ENCODE results near the gene GPX3.

The GPX3 gene

GRCh38 chr5:151020304-151021110, at the start of gene GPX3:
GPX3 (plus strand) TSS chr5:151020591; CDS start chr5:151020655, 64 bp downstream.
- DNase-seq (ENCODE audit: low read depth in 3 of 3) = no peak

- DNase-seq (ENCODE audit: low read depth in 3 of 3) = no peak
Observed at GRCh38 chr5:150978590-150978989, 41.8 kb upstream of the GPX3 start.

GRCh38 chr5:150987746-150988145, 32.6 kb upstream of the GPX3 start:
- DNase-seq (ENCODE audit: low read depth in 3 of 3) = no peak

- peak in 2 of 3 donors; percentile 4 to 7 for DNase-seq (ENCODE audit: low read depth in 3 of 3)
Observed at GRCh38 chr5:150989695-150990094, 30.7 kb upstream of the GPX3 start.

GRCh38 chr5:150992705-150993104, 27.7 kb upstream of the GPX3 start:
- no peak for DNase-seq (ENCODE audit: low read depth in 3 of 3)

GRCh38 chr5:150993422-150993821, 27.0 kb upstream of the GPX3 start:
- no peak for DNase-seq (ENCODE audit: low read depth in 3 of 3)

GRCh38 chr5:150993826-150994412, 26.5 kb upstream of the GPX3 start:
- DNase-seq (ENCODE audit: low read depth in 3 of 3) = no peak

- DNase-seq (ENCODE audit: low read depth in 3 of 3) = no peak
Observed at GRCh38 chr5:150999704-151000442, 20.5 kb upstream of the GPX3 start.

- DNase-seq (ENCODE audit: low read depth in 3 of 3) = no peak
Observed at GRCh38 chr5:151001436-151001835, 19.0 kb upstream of the GPX3 start.

GRCh38 chr5:151002250-151002649, 18.1 kb upstream of the GPX3 start:
- DNase-seq (ENCODE audit: low read depth in 3 of 3) = no peak

GRCh38 chr5:151002681-151003502, 17.5 kb upstream of the GPX3 start:
- DNase-seq (ENCODE audit: low read depth in 3 of 3) = no peak

- no peak for DNase-seq (ENCODE audit: low read depth in 3 of 3)
Observed at GRCh38 chr5:151003503-151003860, 16.9 kb upstream of the GPX3 start.

- no peak for DNase-seq (ENCODE audit: low read depth in 3 of 3)
Observed at GRCh38 chr5:151004499-151004898, 15.9 kb upstream of the GPX3 start.

GRCh38 chr5:151005187-151005949, 15.0 kb upstream of the GPX3 start:
- DNase-seq (ENCODE audit: low read depth in 3 of 3) = no peak

GRCh38 chr5:151005950-151006576, 14.3 kb upstream of the GPX3 start:
- DNase-seq (ENCODE audit: low read depth in 3 of 3) = no peak

GRCh38 chr5:151006704-151007334, 13.6 kb upstream of the GPX3 start:
- DNase-seq (ENCODE audit: low read depth in 3 of 3) = no peak

GRCh38 chr5:151007430-151008209, 12.8 kb upstream of the GPX3 start:
- DNase-seq (ENCODE audit: low read depth in 3 of 3) = no peak

- DNase-seq (ENCODE audit: low read depth in 3 of 3) = no peak
Observed at GRCh38 chr5:151008210-151008491, 12.2 kb upstream of the GPX3 start.

GRCh38 chr5:151008906-151009305, 11.5 kb upstream of the GPX3 start:
- no peak for DNase-seq (ENCODE audit: low read depth in 3 of 3)

GRCh38 chr5:151012862-151013261, 7.5 kb upstream of the GPX3 start:
- no peak for DNase-seq (ENCODE audit: low read depth in 3 of 3)

Data from stimulated activated CD4-positive, alpha-beta T cell treated with anti-CD3 and anti-CD28 coated beads, TNF-alpha, amount 100 ng/mL, for 48 hours (primary cell).